SK-N-SH treated with all-trans-retinoic acid at 6 μM for 48 hours (cell line): ENCODE results near the gene KANSL1L.

Experiments
- ATAC-seq: fragments of 200-7000 bp; cut with Tn5 transposase; 3 replicates; pipeline ENCODE4 v1.9.1; 2020; ENCODE audit warnings: mild to moderate bottlenecking, moderate library complexity
- ARNTL ChIP-seq: fragments of 450-650 bp; formaldehyde crosslinking; IDR thresholded peaks from 2 replicates; pipeline ENCODE4 v1.5.0; 2020; ENCODE audit warnings: low read depth, mild to moderate bottlenecking, moderate library complexity, borderline replicate concordance
- BACH2 ChIP-seq: fragments of 250-450 bp; sonication (Bioruptor Pico); IDR thresholded peaks from 2 replicates; pipeline ENCODE4 v1.9.0; 2021; ENCODE audit warnings: mild to moderate bottlenecking, borderline replicate concordance
- CSDC2 ChIP-seq: fragments of 250-450 bp; sonication (Bioruptor Pico); IDR thresholded peaks from 2 replicates; pipeline ENCODE4 v1.5.0; 2020; ENCODE audit warnings: mild to moderate bottlenecking, moderate library complexity
- ESRRG ChIP-seq: fragments of 250-450 bp; sonication (Bioruptor Pico); IDR thresholded peaks from 2 replicates; pipeline ENCODE4 v1.6.1; 2021; ENCODE audit warnings: mild to moderate bottlenecking
- GLIS3 ChIP-seq: fragments of 250-450 bp; sonication (Bioruptor Pico); IDR thresholded peaks from 2 replicates; pipeline ENCODE4 v1.5.0; 2020; ENCODE audit warnings: mild to moderate bottlenecking, moderate library complexity
- OSR1 ChIP-seq: fragments of 250-450 bp; sonication (Bioruptor Pico); IDR thresholded peaks from 2 replicates; pipeline ENCODE4 v1.8.0; 2022; ENCODE audit warnings: moderate library complexity, mild to moderate bottlenecking, inconsistent platforms
- PPARA ChIP-seq: fragments of 250-450 bp; sonication (Bioruptor Pico); IDR thresholded peaks from 2 replicates; pipeline ENCODE4 v1.5.0; 2020; ENCODE audit warnings: mild to moderate bottlenecking, borderline replicate concordance
- RARB ChIP-seq: fragments of 250-450 bp; sonication (Bioruptor Pico); IDR thresholded peaks from 2 replicates; pipeline ENCODE4 v1.8.0; 2021; ENCODE audit warnings: mild to moderate bottlenecking, moderate library complexity
- SNAI2 ChIP-seq: fragments of 250-450 bp; sonication (Bioruptor Pico); IDR thresholded peaks from 2 replicates; pipeline ENCODE4 v1.5.0; 2020; ENCODE audit warnings: mild to moderate bottlenecking, moderate library complexity
- TCF4 ChIP-seq: fragments of 250-450 bp; sonication (Bioruptor Pico); IDR thresholded peaks from 2 replicates; pipeline ENCODE4 v1.8.0; 2021; ENCODE audit warnings: mild to moderate bottlenecking, moderate library complexity, borderline replicate concordance
- TOX ChIP-seq: fragments of 250-450 bp; sonication (Bioruptor Pico); IDR thresholded peaks from 2 replicates; pipeline ENCODE4 v1.8.0; 2021; ENCODE audit warnings: mild to moderate bottlenecking, moderate library complexity, borderline replicate concordance
- ZC3H10 ChIP-seq: fragments of 250-450 bp; sonication (Bioruptor Pico); IDR thresholded peaks from 2 replicates; pipeline ENCODE4 v1.5.1; 2021; ENCODE audit warnings: mild to moderate bottlenecking, moderate library complexity
- ZFP3 ChIP-seq: fragments of 250-450 bp; sonication (Bioruptor Pico); IDR thresholded peaks from 2 replicates; pipeline ENCODE4 v1.5.0; 2020; ENCODE audit warnings: mild to moderate bottlenecking, moderate library complexity
- ZFP30 ChIP-seq: fragments of 450-650 bp; formaldehyde crosslinking; IDR thresholded peaks from 2 replicates; pipeline ENCODE4 v1.5.0; 2022; ENCODE audit warnings: mild to moderate bottlenecking, moderate library complexity
- ZNF565 ChIP-seq: fragments of 450-650 bp; formaldehyde crosslinking; conservative IDR thresholded peaks from 2 replicates; pipeline ENCODE4 v1.5.0; 2020; ENCODE audit warnings: low read depth, mild to moderate bottlenecking, moderate library complexity
- ZNF70 ChIP-seq: fragments of 450-650 bp; formaldehyde crosslinking; IDR thresholded peaks from 2 replicates; pipeline ENCODE4 v1.5.0; 2020; ENCODE audit warnings: mild to moderate bottlenecking, moderate library complexity
- ZNF8 ChIP-seq: fragments of 450-650 bp; formaldehyde crosslinking; IDR thresholded peaks from 2 replicates; pipeline ENCODE4 v1.5.0; 2020; ENCODE audit warnings: mild to moderate bottlenecking, moderate library complexity
- TF ChIP-seq, protein P1 (sequence below): fragments of 250-450 bp; sonication (Bioruptor Pico); IDR thresholded peaks from 2 replicates; pipeline ENCODE4 v1.5.1; 2021; ENCODE audit warnings: mild to moderate bottlenecking, moderate library complexity
- TF ChIP-seq, protein P2 (sequence below): fragments of 250-450 bp; sonication (Bioruptor Pico); IDR thresholded peaks from 2 replicates; pipeline ENCODE4 v1.5.0; 2020; ENCODE audit warnings: mild to moderate bottlenecking, moderate library complexity
- TF ChIP-seq, protein P3 (sequence below): fragments of 250-450 bp; sonication (Bioruptor Pico); IDR thresholded peaks from 2 replicates; pipeline ENCODE4 v1.8.0; 2021; ENCODE audit warnings: low read depth, mild to moderate bottlenecking, moderate library complexity, borderline replicate concordance
- TF ChIP-seq, protein P4 (sequence below): fragments of 250-450 bp; sonication (Bioruptor Pico); IDR thresholded peaks from 2 replicates; pipeline ENCODE4 v1.5.1; 2020; ENCODE audit warnings: low read depth, mild to moderate bottlenecking, moderate library complexity

Gene KANSL1L

DNA sequence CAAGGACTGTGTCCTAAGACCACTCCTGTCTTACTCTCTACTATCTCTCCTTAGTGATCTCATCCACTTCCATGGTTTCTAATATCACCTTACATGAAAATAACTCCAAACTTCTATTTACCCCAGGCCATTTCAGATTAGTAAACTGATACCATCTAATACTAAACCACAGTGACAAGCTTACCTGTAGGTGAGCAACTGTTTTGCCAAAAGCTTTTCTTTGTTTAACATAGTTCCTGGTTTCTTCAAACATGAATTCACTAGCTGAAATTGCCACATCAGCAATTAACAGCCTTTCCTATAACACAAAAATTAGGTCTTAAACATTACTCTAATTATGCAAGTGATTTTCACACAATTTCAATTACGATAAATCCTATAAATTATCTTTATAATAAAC, 31.9 kb upstream of the KANSL1L start:
- ATAC-seq, result no peak
- TF ChIP-seq, protein P1, sequence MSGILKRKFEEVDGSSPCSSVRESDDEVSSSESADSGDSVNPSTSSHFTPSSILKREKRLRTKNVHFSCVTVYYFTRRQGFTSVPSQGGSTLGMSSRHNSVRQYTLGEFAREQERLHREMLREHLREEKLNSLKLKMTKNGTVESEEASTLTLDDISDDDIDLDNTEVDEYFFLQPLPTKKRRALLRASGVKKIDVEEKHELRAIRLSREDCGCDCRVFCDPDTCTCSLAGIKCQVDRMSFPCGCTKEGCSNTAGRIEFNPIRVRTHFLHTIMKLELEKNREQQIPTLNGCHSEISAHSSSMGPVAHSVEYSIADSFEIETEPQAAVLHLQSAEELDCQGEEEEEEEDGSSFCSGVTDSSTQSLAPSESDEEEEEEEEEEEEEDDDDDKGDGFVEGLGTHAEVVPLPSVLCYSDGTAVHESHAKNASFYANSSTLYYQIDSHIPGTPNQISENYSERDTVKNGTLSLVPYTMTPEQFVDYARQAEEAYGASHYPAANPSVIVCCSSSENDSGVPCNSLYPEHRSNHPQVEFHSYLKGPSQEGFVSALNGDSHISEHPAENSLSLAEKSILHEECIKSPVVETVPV (CRISPR knock-in tag), result no peak
- TF ChIP-seq GLIS3 (CRISPR knock-in tag), result no peak
- TF ChIP-seq ZNF565 (CRISPR knock-in tag), result no peak
- TF ChIP-seq, all 23 proteins: peak for 0

DNA sequence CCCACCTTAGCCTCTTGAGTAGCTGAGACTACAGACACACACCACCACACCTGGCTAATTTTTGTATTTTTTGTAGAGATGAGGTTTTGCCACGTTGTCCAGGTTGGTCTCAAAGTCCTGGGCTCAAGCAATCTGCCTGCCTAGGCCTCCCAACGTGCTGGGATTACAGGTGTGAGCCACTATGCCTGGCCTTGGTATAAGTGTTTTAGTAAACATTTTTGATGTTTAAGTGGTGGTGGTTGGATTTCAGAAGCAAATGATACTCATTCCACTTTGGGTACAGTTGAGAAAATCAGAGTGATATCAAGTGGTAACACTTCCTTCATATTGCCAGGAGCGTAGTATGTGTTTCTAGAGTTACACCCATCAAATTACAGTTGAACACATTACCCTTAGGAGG, 28.6 kb upstream of the KANSL1L start:
- ATAC-seq, result no peak
- no peak for TF ChIP-seq SNAI2 (CRISPR knock-in tag)
- TF ChIP-seq ZNF565 (CRISPR knock-in tag), result no peak
- TF ChIP-seq, protein P1 (CRISPR knock-in tag), result no peak
- no peak for TF ChIP-seq TCF4 (CRISPR knock-in tag)
- no peak for TF ChIP-seq BACH2 (CRISPR knock-in tag)
- TF ChIP-seq, protein P2, sequence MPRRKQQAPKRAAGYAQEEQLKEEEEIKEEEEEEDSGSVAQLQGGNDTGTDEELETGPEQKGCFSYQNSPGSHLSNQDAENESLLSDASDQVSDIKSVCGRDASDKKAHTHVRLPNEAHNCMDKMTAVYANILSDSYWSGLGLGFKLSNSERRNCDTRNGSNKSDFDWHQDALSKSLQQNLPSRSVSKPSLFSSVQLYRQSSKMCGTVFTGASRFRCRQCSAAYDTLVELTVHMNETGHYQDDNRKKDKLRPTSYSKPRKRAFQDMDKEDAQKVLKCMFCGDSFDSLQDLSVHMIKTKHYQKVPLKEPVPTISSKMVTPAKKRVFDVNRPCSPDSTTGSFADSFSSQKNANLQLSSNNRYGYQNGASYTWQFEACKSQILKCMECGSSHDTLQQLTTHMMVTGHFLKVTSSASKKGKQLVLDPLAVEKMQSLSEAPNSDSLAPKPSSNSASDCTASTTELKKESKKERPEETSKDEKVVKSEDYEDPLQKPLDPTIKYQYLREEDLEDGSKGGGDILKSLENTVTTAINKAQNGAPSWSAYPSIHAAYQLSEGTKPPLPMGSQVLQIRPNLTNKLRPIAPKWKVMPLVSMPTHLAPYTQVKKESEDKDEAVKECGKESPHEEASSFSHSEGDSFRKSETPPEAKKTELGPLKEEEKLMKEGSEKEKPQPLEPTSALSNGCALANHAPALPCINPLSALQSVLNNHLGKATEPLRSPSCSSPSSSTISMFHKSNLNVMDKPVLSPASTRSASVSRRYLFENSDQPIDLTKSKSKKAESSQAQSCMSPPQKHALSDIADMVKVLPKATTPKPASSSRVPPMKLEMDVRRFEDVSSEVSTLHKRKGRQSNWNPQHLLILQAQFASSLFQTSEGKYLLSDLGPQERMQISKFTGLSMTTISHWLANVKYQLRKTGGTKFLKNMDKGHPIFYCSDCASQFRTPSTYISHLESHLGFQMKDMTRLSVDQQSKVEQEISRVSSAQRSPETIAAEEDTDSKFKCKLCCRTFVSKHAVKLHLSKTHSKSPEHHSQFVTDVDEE (CRISPR knock-in tag), result no peak
- TF ChIP-seq, protein P3, sequence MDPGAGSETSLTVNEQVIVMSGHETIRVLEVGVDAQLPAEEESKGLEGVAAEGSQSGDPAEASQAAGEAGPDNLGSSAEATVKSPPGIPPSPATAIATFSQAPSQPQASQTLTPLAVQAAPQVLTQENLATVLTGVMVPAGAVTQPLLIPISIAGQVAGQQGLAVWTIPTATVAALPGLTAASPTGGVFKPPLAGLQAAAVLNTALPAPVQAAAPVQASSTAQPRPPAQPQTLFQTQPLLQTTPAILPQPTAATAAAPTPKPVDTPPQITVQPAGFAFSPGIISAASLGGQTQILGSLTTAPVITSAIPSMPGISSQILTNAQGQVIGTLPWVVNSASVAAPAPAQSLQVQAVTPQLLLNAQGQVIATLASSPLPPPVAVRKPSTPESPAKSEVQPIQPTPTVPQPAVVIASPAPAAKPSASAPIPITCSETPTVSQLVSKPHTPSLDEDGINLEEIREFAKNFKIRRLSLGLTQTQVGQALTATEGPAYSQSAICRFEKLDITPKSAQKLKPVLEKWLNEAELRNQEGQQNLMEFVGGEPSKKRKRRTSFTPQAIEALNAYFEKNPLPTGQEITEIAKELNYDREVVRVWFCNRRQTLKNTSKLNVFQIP (CRISPR knock-in tag), result no peak
- TF ChIP-seq ZFP30 (CRISPR knock-in tag), result no peak
- no peak for TF ChIP-seq TOX (CRISPR knock-in tag)
- TF ChIP-seq ARNTL (CRISPR knock-in tag), result no peak
- TF ChIP-seq ZFP3, result no peak
- TF ChIP-seq, protein P4, sequence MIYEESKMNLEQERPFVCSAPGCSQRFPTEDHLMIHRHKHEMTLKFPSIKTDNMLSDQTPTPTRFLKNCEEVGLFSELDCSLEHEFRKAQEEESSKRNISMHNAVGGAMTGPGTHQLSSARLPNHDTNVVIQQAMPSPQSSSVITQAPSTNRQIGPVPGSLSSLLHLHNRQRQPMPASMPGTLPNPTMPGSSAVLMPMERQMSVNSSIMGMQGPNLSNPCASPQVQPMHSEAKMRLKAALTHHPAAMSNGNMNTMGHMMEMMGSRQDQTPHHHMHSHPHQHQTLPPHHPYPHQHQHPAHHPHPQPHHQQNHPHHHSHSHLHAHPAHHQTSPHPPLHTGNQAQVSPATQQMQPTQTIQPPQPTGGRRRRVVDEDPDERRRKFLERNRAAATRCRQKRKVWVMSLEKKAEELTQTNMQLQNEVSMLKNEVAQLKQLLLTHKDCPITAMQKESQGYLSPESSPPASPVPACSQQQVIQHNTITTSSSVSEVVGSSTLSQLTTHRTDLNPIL (CRISPR knock-in tag), result no peak

DNA sequence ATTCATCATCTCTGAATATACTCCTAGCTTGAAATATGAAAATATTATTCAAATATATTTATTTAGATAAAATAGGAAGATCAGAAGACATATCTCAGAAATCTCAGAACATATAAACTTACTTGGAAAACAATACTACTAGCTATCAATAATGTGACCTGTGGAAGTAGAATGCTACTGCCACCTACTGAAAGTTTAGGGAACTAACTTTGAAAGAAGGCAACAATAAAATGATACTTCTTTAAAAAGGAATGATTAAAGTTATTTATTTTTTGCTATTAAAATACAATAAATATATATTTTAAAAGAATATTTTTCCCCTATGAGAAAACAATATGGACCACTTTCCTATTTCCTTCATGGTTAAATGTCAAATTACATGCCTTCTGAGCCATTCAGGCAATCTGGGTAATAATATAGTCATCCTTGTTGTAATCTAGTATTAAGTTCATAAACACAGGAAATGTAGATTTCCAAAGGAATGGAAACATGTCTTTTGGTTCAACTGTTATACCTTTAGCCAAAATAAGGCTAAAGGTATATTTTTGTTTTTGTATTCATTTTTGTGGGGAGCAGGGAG, 28.1 kb upstream of the KANSL1L start:
- TF ChIP-seq ZFP30 (CRISPR knock-in tag) (no peak), GLIS3 (CRISPR knock-in tag) (no peak), OSR1 (CRISPR knock-in tag) (no peak), ZNF70 (CRISPR knock-in tag) (no peak), BACH2 (CRISPR knock-in tag) (no peak), ESRRG (CRISPR knock-in tag) (no peak), TOX (CRISPR knock-in tag) (no peak), ZNF8 (CRISPR knock-in tag) (no peak), RARB (CRISPR knock-in tag) (no peak), CSDC2 (CRISPR knock-in tag) (no peak), PPARA (CRISPR knock-in tag) (no peak), ZFP3 (no peak), SNAI2 (CRISPR knock-in tag) (no peak), TCF4 (CRISPR knock-in tag) (no peak), ZC3H10 (CRISPR knock-in tag) (no peak)
- TF ChIP-seq, protein P3 (CRISPR knock-in tag), result no peak
- TF ChIP-seq, protein P4 (CRISPR knock-in tag), result no peak
- TF ChIP-seq, protein P1 (CRISPR knock-in tag), result no peak
- peak; percentile 70; the same call in 2 of the 3 replicates for ATAC-seq
